ENCODE measurements around the gene SLC7A7.
"Not testable (repeated sequence)": the region's sequence is repeated elsewhere in the genome, so short reads cannot be mapped to it uniquely, and the experiment has no call there.

SLC7A7 gene

DNA sequence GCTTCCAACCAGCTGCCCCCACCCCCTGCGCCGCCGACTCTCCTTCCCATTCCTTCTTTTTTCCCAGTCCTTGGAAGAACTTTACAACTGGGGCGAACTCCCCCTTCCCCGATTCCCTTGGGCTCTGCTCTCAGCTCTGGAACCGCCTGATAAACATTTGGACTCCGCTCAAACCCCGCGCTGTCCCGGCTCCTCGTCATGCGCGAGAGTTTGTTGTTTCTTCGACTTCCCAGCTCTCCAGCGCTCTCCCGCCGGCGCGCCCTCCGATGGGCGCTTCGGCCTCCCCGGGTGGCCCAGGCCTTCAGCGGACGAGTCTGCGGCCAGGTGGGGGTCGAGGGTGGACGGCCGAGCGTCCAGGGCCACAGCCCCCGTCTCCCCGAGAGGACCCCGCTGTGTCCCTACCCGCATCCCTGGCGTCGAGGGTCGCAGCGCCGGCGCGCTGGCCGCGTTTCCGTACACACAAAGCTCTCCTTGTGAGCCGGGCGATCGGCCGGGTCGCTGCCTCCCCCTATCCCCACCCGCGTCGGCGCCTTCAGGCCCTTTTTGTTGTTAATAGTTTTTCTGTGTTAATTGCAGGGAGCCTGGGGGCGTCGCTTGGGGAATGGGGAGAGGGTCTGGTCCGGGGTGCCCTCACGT lies 22.0 kb upstream of the SLC7A7 start:
- peaks cover 19% of the 10 kb centered on the region for H3K4me1 Mint-ChIP-seq
- peaks cover 29% of the 10 kb centered on the region for H3K27me3 Mint-ChIP-seq
- H3K36me3 Mint-ChIP-seq, result peaks cover 19% of the 10 kb centered on the region
- H3K4me3 Mint-ChIP-seq, result peak overlapping the region; percentile 89
- ATAC-seq, result peak; percentile 35
- no peaks in the 10 kb centered on the region for H3K9me3 Mint-ChIP-seq
- H3K27ac Mint-ChIP-seq, result peak overlapping the region; percentile 88

DNA sequence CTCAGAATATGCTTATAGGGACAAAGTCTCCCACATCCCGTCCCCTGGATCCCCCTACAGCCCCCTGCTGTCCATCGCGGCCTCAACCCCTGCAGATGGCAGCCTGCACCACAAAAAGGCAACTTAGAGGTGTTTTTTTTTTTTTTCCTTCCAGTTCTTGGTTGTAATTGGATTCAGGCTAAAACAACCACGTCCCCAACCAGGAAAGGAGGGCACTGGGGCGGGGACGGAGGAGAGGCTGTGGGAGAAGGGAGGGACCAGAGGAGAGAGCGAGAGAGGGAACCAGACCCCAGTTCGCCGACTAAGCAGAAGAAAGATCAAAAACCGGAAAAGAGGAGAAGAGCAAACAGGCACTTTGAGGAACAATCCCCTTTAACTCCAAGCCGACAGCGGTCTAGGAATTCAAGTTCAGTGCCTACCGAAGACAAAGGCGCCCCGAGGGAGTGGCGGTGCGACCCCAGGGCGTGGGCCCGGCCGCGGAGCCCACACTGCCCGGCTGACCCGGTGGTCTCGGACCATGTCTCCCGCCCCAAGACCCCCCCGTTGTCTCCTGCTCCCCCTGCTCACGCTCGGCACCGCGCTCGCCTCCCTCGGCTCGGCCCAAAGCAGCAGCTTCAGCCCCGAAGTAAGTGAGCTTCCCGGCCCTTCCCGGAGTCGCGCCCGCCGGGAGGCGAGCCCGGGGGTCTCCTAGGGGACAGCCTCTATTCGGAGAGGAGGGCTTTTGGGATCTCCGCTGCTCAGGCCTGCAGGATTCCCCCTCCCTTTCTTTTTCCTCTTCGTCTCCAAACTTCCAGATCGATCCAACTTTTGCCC lies 21.3 kb upstream of the SLC7A7 start, which contains the start of gene MMP14:
Gene MMP14, plus strand, starts transcription at position 285 of the 813 bp plus-strand sequence. Its CDS starts 233 bp downstream, at position 518.
- H3K4me1 Mint-ChIP-seq, result peaks cover 22% of the 10 kb centered on the region
- H3K27me3 Mint-ChIP-seq, result peaks cover 29% of the 10 kb centered on the region
- no peaks in the 10 kb centered on the region for H3K9me3 Mint-ChIP-seq
- no peak for ATAC-seq
- H3K27ac Mint-ChIP-seq, result peak within 1 kb of the TSS; percentile 88
- H3K4me3 Mint-ChIP-seq, result peak within 1 kb of the TSS; percentile 89
- peaks cover 25% of the 10 kb centered on the region for H3K36me3 Mint-ChIP-seq

DNA sequence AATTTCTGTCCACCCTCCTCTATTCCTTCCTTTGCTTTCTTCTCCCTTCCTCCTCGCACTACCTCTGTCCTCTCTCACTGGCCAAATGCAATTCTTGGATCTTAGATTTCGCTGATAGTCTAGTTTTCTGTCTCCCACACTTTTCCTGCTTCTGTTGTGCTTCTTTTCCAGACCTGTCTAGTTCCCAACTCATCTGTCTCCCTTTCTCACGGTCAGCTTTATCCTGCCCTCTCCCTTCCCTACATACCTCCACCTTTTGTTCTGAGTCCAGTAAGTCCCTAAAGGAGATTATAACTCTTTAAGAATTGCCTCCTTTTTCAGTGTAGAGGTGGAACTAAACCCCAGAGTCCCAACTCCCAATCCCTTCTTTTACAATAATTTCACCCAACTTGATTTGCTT lies 20.3 kb upstream of the SLC7A7 start:
- H3K9me3 Mint-ChIP-seq, result no peaks in the 10 kb centered on the region
- peaks cover 28% of the 10 kb centered on the region for H3K4me1 Mint-ChIP-seq
- no peak overlapping the region for H3K27ac Mint-ChIP-seq
- ATAC-seq, result no peak
- peaks cover 25% of the 10 kb centered on the region for H3K36me3 Mint-ChIP-seq
- no peak overlapping the region for H3K4me3 Mint-ChIP-seq
- H3K27me3 Mint-ChIP-seq, result peaks cover 29% of the 10 kb centered on the region

DNA sequence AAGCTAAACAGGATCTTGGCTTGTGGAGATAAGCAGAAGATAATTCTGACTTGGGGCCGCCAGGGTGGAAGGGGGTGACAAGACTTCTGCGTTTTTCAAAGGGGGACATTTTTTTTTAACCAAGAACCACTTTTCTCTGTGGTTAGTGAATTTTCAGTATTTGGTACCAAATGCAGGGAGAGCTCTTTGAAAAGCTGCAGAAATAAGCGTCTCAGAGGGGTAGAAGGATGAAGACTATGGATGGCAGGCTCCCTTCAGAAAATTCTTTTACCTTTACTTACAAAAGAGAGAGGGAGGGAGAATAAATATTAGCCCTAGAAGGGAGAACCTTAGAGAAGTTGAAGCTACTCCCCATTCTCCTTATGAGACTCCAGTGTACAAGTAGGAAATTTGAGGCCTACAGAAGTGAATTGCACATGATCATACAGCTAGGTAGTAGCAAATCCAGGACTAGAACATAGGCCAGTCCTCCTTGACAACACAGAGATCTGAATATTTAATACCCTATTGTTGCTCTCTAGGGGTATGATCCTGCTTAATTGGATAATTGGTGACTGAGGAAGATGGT lies 15.3 kb upstream of the SLC7A7 start:
- Mint-ChIP-seq H3K9me3 (no peaks in the 10 kb centered on the region), H3K27me3 (no peaks in the 10 kb centered on the region), H3K27ac (peak overlapping the region; percentile 87), H3K4me3 (peak overlapping the region; percentile 90), H3K36me3 (peaks cover 11% of the 10 kb centered on the region), H3K4me1 (peaks cover 21% of the 10 kb centered on the region)
- no peak for ATAC-seq

DNA sequence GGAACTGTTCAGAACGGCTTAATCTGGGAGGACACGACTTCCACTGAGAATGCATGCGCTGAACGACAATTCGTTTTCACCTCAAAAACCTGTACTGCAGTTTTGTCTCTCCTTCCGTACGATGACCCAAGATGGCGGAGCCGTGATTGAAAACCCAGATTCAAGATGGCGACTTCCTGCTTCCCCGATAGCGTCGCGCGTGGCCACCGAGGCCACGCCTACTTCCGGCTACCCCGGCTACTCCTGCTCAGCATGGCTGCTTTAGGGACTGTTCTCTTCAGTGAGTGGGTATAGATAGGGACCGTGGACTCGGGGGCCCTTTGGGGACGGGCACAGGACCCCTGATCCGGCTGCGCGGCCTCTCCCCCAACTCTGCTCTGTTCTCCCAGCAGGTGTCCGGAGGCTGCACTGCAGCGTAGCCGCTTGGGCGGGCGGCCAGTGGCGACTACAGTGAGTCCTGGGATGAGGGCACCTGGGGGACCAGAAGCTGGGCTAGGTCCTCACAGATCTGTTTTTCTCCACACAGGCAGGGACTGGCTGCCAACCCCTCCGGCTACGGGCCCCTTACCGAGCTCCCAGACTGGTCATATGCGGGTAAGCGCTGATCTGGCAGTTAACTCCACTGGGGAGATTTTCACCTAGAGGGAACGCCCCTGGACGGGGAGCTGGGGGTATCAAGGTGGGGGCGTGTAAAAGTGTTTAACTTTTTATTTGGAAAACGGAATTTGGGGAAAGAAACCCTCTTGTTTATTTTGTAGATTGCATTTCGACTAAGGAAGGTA lies 14.6 kb upstream of the SLC7A7 start, which contains the start of gene MRPL52:
Gene MRPL52, plus strand, starts transcription at position 227 of the 782 bp plus-strand sequence. Its CDS starts 26 bp downstream, at position 253.
- Mint-ChIP-seq H3K27ac (peak within 1 kb of the TSS; percentile 87), H3K36me3 (peaks cover 7% of the 10 kb centered on the region), H3K27me3 (no peaks in the 10 kb centered on the region), H3K4me1 (peaks cover 23% of the 10 kb centered on the region), H3K4me3 (peak within 1 kb of the TSS; percentile 90), H3K9me3 (no peaks in the 10 kb centered on the region)
- peak; percentile 98 for ATAC-seq

DNA sequence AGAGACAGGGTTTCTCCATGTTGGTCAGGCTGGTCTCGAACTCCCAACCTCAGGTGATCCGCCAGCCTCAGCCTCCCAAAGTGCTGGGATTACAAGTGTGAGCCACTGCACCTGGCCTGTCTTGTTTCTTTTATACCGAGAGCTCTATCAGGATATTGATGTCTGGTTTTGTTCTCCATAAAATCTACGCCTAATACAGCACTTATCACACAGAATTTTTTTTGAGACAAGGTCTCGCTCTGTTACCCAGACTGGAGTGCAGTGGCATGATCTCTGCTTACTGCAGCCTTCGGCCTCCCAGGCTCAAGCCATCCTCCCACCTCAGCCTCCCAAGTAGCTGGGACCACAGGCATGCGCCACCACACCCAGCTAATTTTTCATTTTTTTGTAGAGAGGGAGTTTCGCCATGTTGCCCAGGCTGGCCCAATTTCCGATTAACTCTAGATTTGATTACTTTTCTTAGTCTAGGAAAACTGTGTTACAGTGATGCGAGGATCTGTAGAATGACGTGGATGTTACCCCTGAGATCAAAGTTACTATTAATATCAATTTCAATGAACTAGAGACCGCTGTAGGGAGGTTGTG lies 13.9 kb upstream of the SLC7A7 start:
- H3K4me1 Mint-ChIP-seq, result peaks cover 30% of the 10 kb centered on the region
- not testable (repeated sequence) for H3K36me3 Mint-ChIP-seq, H3K9me3 Mint-ChIP-seq, H3K27me3 Mint-ChIP-seq
- peak overlapping the region; percentile 90 for H3K4me3 Mint-ChIP-seq
- peak; percentile 2 for ATAC-seq
- peak overlapping the region; percentile 87 for H3K27ac Mint-ChIP-seq

DNA sequence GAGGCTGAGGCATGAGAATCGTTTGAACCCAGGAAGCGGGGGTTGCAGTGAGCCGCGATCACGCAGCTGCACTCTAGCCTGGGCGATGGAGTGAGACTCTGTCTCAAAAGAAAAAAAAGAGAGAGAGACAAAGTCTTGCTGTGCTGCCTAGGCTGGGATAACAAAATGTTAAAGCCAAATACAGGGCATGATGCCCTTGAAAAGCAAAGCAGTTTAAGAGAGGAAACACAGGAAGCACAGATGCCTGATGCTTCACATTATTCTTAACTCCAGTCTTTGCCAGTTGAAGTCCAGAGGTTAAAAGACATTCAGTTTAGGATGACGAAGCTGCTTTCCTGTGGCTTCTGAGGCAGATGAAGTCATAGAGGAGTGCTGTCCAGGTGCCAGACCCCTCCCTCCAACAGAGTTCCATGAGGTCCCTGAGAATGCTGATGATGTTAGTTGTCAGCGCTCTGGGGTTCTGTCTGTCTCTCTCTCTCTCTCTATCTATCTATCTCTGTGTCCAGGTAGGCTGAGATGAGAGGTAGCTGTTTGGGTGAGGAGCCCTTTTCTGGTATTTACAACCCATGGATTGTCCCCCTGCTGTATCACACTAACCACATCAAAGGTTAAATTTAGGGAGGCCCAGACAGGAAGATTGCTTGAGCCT lies 9.6 kb upstream of the SLC7A7 start:
- H3K4me1 Mint-ChIP-seq, result peaks cover 44% of the 10 kb centered on the region
- no peaks in the 10 kb centered on the region for H3K36me3 Mint-ChIP-seq
- H3K4me3 Mint-ChIP-seq, result peak overlapping the region; percentile 26
- ATAC-seq, result no peak
- no peaks in the 10 kb centered on the region for H3K9me3 Mint-ChIP-seq
- H3K27ac Mint-ChIP-seq, result peak overlapping the region; percentile 70
- no peaks in the 10 kb centered on the region for H3K27me3 Mint-ChIP-seq

DNA sequence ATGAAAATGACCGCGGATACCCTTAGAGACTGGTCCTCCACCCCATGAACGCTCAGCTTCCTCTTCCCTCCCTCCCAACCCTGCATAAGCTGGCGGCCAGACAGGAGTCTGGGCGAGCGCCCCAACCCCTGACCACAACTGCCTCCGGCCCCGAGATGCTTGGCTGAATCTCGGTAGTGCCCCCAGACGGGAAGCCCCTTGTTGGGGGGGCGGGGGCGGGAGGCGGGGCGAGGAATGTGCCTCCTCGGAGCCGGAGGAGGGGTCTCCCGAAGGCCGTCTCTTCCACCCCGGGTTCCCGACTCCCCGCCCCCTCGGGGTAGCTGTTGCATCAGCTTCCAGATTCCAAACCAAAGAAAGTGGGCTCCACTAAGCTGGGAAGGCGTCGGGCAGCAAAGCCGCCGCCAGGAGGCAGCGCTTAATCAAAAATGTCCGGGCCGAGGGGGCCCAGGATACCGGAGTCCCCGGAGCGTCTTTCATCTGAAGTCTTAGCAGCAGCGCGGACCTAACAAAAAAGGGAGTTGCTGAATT lies 7.4 kb upstream of the SLC7A7 start:
- Mint-ChIP-seq H3K4me3 (peak overlapping the region; percentile 76), H3K27ac (peak overlapping the region; percentile 80), H3K36me3 (no peaks in the 10 kb centered on the region), H3K4me1 (peaks cover 56% of the 10 kb centered on the region), H3K27me3 (no peaks in the 10 kb centered on the region), H3K9me3 (no peaks in the 10 kb centered on the region)
- ATAC-seq, result peak; percentile 81

DNA sequence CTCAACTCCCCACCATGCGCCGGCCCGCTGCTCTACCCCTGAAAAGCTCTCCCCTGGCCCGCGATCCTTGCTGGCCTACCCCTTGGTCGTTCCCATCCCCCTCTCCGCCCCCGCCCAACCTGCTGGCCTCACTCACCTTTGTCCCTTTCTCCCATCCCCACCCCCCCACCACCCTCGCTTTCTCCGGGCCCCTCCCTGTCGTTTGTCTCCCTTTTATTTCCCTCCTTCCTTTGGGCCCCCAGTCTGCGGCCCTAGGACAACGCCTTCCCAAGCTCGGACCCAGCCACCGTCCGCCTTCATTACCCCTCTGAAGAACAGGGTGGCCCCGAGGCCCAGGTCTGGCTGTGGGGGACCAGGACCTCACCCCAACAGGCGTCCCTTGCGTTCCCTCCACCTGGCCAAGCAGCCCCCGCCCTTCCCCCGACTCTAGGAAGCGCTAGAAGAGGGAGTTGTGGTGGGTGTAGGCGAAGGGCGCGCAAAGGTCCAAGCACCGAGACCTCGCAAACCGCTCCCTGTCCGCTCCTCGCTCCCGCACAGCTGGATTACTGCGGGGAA lies 6.9 kb upstream of the SLC7A7 start:
- peaks cover 56% of the 10 kb centered on the region for H3K4me1 Mint-ChIP-seq
- peak overlapping the region; percentile 80 for H3K27ac Mint-ChIP-seq

DNA sequence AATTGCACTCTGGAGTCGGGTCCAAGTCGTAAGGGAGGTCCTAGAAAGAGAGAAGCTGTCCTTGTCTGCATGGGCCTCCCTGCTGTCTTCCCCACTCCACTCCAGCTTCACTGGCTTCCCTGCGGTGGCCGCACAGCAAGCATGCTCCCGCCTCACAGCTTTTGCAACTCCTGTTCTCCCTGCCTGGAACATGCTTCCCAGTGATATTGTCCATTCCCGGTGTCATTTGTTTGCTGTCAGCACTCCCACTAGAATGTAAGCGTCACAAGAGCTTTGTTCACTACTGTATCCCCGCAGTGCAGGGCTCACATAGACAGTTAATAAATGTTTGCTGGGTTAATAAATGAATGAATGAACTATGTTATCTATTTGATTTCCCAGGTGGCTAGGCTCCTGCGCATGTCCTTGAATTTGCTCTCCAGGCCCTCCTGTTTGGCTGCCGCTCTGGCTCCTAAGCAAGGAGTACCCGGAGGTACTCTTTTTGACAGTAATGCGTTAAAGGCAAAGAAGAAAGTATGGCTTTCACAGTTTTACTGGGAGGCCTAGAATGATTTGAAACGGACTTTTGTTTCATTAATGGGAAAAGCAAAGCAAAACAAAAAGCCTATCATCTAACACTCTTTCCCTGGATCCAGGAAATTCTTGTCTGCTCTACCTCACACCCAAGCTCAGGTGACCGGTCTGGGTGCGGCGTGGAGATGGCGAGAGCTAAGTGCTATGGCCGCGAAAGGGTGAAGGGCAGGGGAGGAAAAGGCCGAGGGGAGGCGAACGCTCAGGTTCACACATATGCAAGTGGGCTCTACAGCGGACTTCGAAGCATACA lies 6.2 kb upstream of the SLC7A7 start:
- Mint-ChIP-seq H3K4me1 (peaks cover 56% of the 10 kb centered on the region), H3K4me3 (peak overlapping the region; percentile 13), H3K36me3 (no peaks in the 10 kb centered on the region), H3K27ac (peak overlapping the region; percentile 80), H3K27me3 (no peaks in the 10 kb centered on the region), H3K9me3 (no peaks in the 10 kb centered on the region)
- no peak for ATAC-seq

More for the DNA sequence above, 6.9 kb upstream of the SLC7A7 start:
- peak; percentile 8 for ATAC-seq
- Mint-ChIP-seq H3K36me3 (no peaks in the 10 kb centered on the region), H3K27me3 (no peaks in the 10 kb centered on the region), H3K9me3 (no peaks in the 10 kb centered on the region), H3K4me3 (peak overlapping the region; percentile 76)

DNA sequence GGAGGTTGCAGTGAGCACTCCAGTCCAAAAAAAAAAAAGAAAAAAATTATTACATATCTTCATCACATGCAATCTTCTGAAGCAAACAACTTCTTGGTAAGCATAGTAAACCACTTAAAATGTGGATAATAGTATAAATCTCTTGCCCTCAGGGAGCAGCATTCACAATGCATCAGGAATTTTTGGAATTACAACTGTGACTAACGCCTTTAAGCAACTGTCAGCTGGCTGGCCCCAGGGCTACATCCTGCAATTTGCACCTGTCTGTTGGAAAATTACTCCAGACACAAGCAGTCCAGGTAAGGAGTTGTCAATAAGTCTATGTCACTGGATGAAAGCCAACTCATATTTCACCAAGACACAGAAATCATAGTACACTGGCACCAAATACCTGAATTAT lies 5.5 kb upstream of the SLC7A7 start:
- no peak for ATAC-seq
- Mint-ChIP-seq H3K4me3 (no peak overlapping the region), H3K9me3 (no peaks in the 10 kb centered on the region), H3K36me3 (no peaks in the 10 kb centered on the region), H3K27ac (peak overlapping the region; percentile 80), H3K4me1 (peaks cover 60% of the 10 kb centered on the region), H3K27me3 (no peaks in the 10 kb centered on the region)

DNA sequence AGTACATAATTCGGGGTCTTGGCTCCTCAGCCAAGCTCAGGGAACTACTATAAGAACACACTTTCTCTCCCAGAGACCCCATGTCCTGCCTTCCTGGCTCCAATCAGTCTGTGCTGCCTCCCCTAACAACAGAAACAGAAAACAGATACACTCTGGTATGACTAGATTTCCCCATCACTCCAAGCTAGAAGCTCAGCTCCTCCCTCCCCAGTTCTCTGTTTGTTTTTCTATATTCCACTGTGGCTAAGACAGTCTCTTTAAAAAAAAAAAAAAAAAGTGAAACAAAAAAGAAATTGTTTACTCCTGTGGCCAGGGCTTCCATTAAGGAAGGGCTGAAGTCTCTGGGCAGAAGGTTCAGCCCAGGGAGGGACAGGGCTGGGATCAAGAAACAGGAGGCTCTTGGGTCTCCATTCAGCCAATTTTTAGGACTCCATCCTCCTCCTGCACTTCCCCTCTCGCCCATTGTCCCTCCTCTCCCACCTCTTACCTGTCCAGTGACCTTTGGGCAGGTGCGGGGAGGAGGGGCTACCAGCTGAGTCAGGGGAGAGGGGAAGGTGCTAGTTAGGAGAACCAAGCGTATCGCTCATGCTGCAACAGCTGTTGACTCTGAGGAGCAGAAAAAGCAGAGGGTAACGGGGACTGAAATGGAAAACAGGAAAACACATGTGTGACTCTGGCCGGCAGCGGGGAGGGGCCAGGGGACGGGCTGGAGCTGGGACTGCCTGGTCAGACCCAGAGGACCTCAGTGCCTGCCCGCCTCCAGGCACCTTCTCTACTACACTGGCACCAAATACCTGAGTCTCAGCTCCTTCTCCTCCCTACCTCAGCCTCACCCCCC lies 4.1 kb upstream of the SLC7A7 start:
- Mint-ChIP-seq H3K36me3 (no peaks in the 10 kb centered on the region), H3K4me1 (peaks cover 65% of the 10 kb centered on the region), H3K9me3 (no peaks in the 10 kb centered on the region), H3K27ac (peak overlapping the region; percentile 78), H3K4me3 (peak overlapping the region; percentile 65), H3K27me3 (no peaks in the 10 kb centered on the region)
- peak; percentile 42 for ATAC-seq
